HepG2 (cell line): Measurements from ENCODE around the gene TDRD9. TPM values are rescaled to one million over a fixed set of nuclear protein-coding genes. Genes with fewer than 3 reads are reported as not detected.
A peak's percentile ranks its signal among the peaks of the same experiment; 100 is the strongest.

ENCODE experiments used
- CBFB ChIP-seq: sonication (generic); formaldehyde crosslinking; IDR thresholded peaks from 2 replicates; pipeline ENCODE4 v1.4.0; 2020; ENCODE audit warnings: missing genetic modification reagents
- FOXA1 ChIP-seq, 2 experiments: fragments of 450-650 bp in 1 of 2; sonication (generic) in 1 of 2; formaldehyde crosslinking in 1 of 2; IDR thresholded peaks; 2 replicates each; pipeline versions ENCODE4 v1.4.0 to v1.6.1; 2016 to 2020; ENCODE audit warnings: missing genetic modification reagents in 1 of 2
- HDAC6 ChIP-seq: fragments of 200-600 bp; sonication (generic); IDR thresholded peaks from 2 replicates; pipeline ENCODE4 v1.7.0; 2017; ENCODE audit warnings: mild to moderate bottlenecking, antibody characterized with exemption, low read length, low read depth
- HNRNPK ChIP-seq: fragments of 200-400 bp; formaldehyde crosslinking; IDR thresholded peaks from 2 replicates; pipeline ENCODE4 v1.6.1; 2018; ENCODE audit warnings: low read length, low read depth, moderate library complexity, mild to moderate bottlenecking; ENCODE audit not compliant: poor library complexity, severe bottlenecking
- PITX1 ChIP-seq: sonication (generic); formaldehyde crosslinking; IDR thresholded peaks from 2 replicates; pipeline ENCODE4 v1.5.1; 2020; ENCODE audit warnings: mild to moderate bottlenecking, missing genetic modification reagents
- PLRG1 ChIP-seq: fragments of 450-650 bp; conservative IDR thresholded peaks from 2 replicates; pipeline ENCODE4 v1.6.1; 2016
- PREB ChIP-seq: sonication (generic); formaldehyde crosslinking; IDR thresholded peaks from 2 replicates; pipeline ENCODE4 v1.4.0; 2020; ENCODE audit warnings: missing genetic modification reagents
- RORA ChIP-seq: sonication (generic); formaldehyde crosslinking; IDR thresholded peaks from 2 replicates; pipeline ENCODE4 v1.5.0; 2020; ENCODE audit warnings: mild to moderate bottlenecking, missing genetic modification reagents, moderate library complexity
- SP5 ChIP-seq: IDR thresholded peaks from 2 replicates; pipeline ENCODE4 v1.6.1; 2016; ENCODE audit warnings: low read depth, borderline replicate concordance
- TBP ChIP-seq: sonication (generic); formaldehyde crosslinking; IDR thresholded peaks from 2 replicates; pipeline ENCODE4 v1.5.0; 2020; ENCODE audit warnings: missing genetic modification reagents
- TRIM22 ChIP-seq: fragments of 450-650 bp; IDR thresholded peaks from 2 replicates; pipeline ENCODE4 v1.6.1; 2017
- ZBTB21 ChIP-seq: sonication (generic); formaldehyde crosslinking; IDR thresholded peaks from 2 replicates; pipeline ENCODE4 v1.4.0; 2020; ENCODE audit warnings: missing genetic modification reagents
- ZNF329 ChIP-seq: sonication (generic); formaldehyde crosslinking; IDR thresholded peaks from 2 replicates; pipeline ENCODE4 v1.9.0; 2021; ENCODE audit warnings: low read depth, mild to moderate bottlenecking, missing genetic modification reagents
- ZNF367 ChIP-seq: sonication (generic); formaldehyde crosslinking; IDR thresholded peaks from 2 replicates; pipeline ENCODE4 v1.4.0; 2020; ENCODE audit warnings: missing genetic modification reagents, borderline replicate concordance
- ZNF639 ChIP-seq: conservative IDR thresholded peaks from 2 replicates; pipeline ENCODE4 v1.6.1; 2018; ENCODE audit warnings: missing genetic modification reagents
- ZNF724P ChIP-seq: sonication (generic); formaldehyde crosslinking; IDR thresholded peaks from 2 replicates; pipeline ENCODE4 v1.8.0; 2022; ENCODE audit warnings: missing genetic modification reagents, borderline replicate concordance
- ZSCAN30 ChIP-seq: sonication (generic); formaldehyde crosslinking; IDR thresholded peaks from 2 replicates; pipeline ENCODE4 v1.5.0; 2020; ENCODE audit warnings: mild to moderate bottlenecking, missing genetic modification reagents
- polyA plus RNA-seq, 8 experiments: library from polyadenylated mRNA; depleted of rRNA in 3 of 8; stranded (reverse) in 7 of 8; unstranded in 1 of 8; fragments of >200 nt; fragmentation: Illumina TruSeq in 4 of 8; extraction: Trizol in 4 of 8; gene quantifications; 2 replicates each; pipeline versions ENCODE4 v1.2.1 to v1.2.3, GENCODE V29; 2011 to 2016; ENCODE audit warnings: low read depth in 4 of 8, missing spikeins in 1 of 8, mixed read lengths in 1 of 8; ENCODE audit not compliant: insufficient read depth in 1 of 8
- total RNA-seq, 5 experiments: library from RNA; depleted of rRNA; stranded (reverse); fragments of >200 nt; fragmentation: Illumina TruSeq; extraction: Trizol; gene quantifications; 2 replicates each; pipeline ENCODE4 v1.2.3, GENCODE V29; 2016; ENCODE audit warnings: low read depth in 1 of 5
- TF ChIP-seq, protein P1 (sequence below): sonication (generic); formaldehyde crosslinking; IDR thresholded peaks from 2 replicates; pipeline ENCODE4 v1.8.0; 2022; ENCODE audit warnings: missing genetic modification reagents, mild to moderate bottlenecking, inconsistent platforms, borderline replicate concordance
- TF ChIP-seq, protein P2 (sequence below): sonication (generic); formaldehyde crosslinking; IDR thresholded peaks from 2 replicates; pipeline ENCODE4 v1.4.0; 2020; ENCODE audit warnings: low read depth, mild to moderate bottlenecking, missing genetic modification reagents
- TF ChIP-seq, protein P3 (sequence below): sonication (generic); formaldehyde crosslinking; conservative IDR thresholded peaks from 2 replicates; pipeline ENCODE4 v1.8.0; 2022; ENCODE audit warnings: mild to moderate bottlenecking, moderate library complexity, missing genetic modification reagents

TDRD9 gene
- total and polyA plus RNA-seq, 2 of the 13 experiments (the other 11 are each of a cell fraction or from before 2014, with no cell fraction given): not detected

GRCh38 chr14:103879570-103880347, 48.5 kb upstream of the TDRD9 start (continued):
- TF ChIP-seq, protein P1, sequence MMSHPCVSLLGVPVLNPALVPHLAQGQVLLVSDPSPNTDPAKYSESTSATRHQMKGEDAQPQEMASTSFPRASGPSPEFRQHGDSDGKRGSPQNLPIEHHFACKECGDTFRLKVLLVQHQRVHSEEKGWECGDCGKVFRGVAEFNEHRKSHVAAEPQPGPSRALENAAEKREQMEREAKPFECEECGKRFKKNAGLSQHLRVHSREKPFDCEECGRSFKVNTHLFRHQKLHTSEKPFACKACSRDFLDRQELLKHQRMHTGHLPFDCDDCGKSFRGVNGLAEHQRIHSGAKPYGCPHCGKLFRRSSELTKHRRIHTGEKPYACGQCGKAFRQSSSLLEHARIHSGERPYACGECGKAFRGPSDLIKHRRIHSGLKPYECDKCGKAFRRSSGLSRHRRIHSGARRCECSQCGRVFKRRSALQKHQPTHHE (CRISPR knock-in tag): peak; percentile 39; the same call in 1 of the 2 replicates
- no peak for TF ChIP-seq ZNF329 (CRISPR knock-in tag)
- TF ChIP-seq RORA (CRISPR knock-in tag): no peak
- no peak for TF ChIP-seq HDAC6
- no peak for TF ChIP-seq ZNF367 (CRISPR knock-in tag)
- TF ChIP-seq PREB (CRISPR knock-in tag): no peak
- peak; percentile 85 for TF ChIP-seq PITX1 (CRISPR knock-in tag)
- TF ChIP-seq ZSCAN30 (CRISPR knock-in tag): no peak
- TF ChIP-seq, protein P2, sequence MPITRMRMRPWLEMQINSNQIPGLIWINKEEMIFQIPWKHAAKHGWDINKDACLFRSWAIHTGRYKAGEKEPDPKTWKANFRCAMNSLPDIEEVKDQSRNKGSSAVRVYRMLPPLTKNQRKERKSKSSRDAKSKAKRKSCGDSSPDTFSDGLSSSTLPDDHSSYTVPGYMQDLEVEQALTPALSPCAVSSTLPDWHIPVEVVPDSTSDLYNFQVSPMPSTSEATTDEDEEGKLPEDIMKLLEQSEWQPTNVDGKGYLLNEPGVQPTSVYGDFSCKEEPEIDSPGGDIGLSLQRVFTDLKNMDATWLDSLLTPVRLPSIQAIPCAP (CRISPR knock-in tag): no peak
- no peak for TF ChIP-seq HNRNPK
- TF ChIP-seq, protein P3, sequence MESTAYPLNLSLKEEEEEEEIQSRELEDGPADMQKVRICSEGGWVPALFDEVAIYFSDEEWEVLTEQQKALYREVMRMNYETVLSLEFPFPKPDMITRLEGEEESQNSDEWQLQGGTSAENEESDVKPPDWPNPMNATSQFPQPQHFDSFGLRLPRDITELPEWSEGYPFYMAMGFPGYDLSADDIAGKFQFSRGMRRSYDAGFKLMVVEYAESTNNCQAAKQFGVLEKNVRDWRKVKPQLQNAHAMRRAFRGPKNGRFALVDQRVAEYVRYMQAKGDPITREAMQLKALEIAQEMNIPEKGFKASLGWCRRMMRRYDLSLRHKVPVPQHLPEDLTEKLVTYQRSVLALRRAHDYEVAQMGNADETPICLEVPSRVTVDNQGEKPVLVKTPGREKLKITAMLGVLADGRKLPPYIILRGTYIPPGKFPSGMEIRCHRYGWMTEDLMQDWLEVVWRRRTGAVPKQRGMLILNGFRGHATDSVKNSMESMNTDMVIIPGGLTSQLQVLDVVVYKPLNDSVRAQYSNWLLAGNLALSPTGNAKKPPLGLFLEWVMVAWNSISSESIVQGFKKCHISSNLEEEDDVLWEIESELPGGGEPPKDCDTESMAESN (CRISPR knock-in tag): peak; percentile 81
- TF ChIP-seq SP5 (CRISPR knock-in tag): peak; percentile 98
- peak; percentile 39; the same call in 1 of the 2 replicates for TF ChIP-seq ZBTB21 (CRISPR knock-in tag)
- TF ChIP-seq ZNF639 (CRISPR knock-in tag): no peak; the same call in 1 of the 2 replicates
- no peak for TF ChIP-seq FOXA1 (IDR thresholded peaks at IDR 0.05)
- TF ChIP-seq FOXA1 (CRISPR knock-in tag; IDR thresholded peaks at IDR 0.05): peak; percentile 36
- no peak for TF ChIP-seq PLRG1
- TF ChIP-seq TBP (CRISPR knock-in tag): no peak
- no peak for TF ChIP-seq TRIM22
- no peak for TF ChIP-seq ZNF724P (CRISPR knock-in tag)
- TF ChIP-seq CBFB (CRISPR knock-in tag): no peak
